Testis (tissue), 3 donors: ENCODE measurements around the gene GFRA4. TPM values are rescaled to one million over a fixed set of nuclear protein-coding genes. Genes with fewer than 3 reads are reported as not detected.

Experiments used
- DNase-seq: peaks from one replicate; pipeline ENCODE4 v3.0.0-alpha.2; 2019
- H3K27ac ChIP-seq, 2 donors: fragments of 200-600 bp; sonication (generic); one replicate each; pipeline ENCODE4 v1.5.1; 2019
- H3K27me3 ChIP-seq: fragments of 200-600 bp; sonication (generic); one replicate; pipeline ENCODE4 v1.5.1; 2019
- H3K36me3 ChIP-seq: fragments of 200-600 bp; sonication (generic); one replicate; pipeline ENCODE4 v1.5.1; 2017; ENCODE audit warnings: low read depth; ENCODE audit errors: missing control alignments
- H3K4me1 ChIP-seq: fragments of 200-600 bp; sonication (generic); one replicate; pipeline ENCODE4 v1.5.1; 2019
- H3K4me3 ChIP-seq, 2 donors: fragments of 200-600 bp; sonication (generic); one replicate each; pipeline ENCODE4 v1.5.1; 2017 to 2019
- H3K9me3 ChIP-seq: fragments of 200-600 bp; sonication (generic); one replicate; pipeline ENCODE4 v1.5.1; 2017
- POLR2A ChIP-seq: fragments of 450-650 bp; IDR thresholded peaks from one replicate; pipeline ENCODE4 v1.6.1; 2017; ENCODE audit warnings: antibody characterized with exemption, mild to moderate bottlenecking, moderate library complexity
- WGBS, 2 donors: methylation state at CpG; one replicate each; pipeline ENCODE4 v1.1.5; 2018; 5-methylcytosine and 5-hydroxymethylcytosine counted together
- intact Hi-C: fragments of 100-400 bp; cut with DNase I; formaldehyde crosslinking; loops from one replicate; pipeline ENCODE4 v1.15.1; 2023; ENCODE audit warnings: low total_unique reads
- polyA plus RNA-seq: library from polyadenylated mRNA; stranded (reverse); fragments of 350-450 nt; fragmentation: Illumina TruSeq; extraction: RNeasy Lipid Tissue Mini Kit (QIAGEN cat#74804); gene quantifications from one replicate; pipeline ENCODE4 v1.2.3, GENCODE V29; 2014; ENCODE audit warnings: low read depth, low replicate concordance; ENCODE audit not compliant: insufficient read depth
- total RNA-seq, 2 donors: library from RNA; depleted of rRNA; stranded (reverse); fragments of >200 nt; gene quantifications; one replicate each; pipeline ENCODE4 v1.2.3, GENCODE V29; 2016
- TF ChIP-seq, protein P1 (sequence below), 3 experiments: fragments of 450-650 bp in 2 of 3; fragments of 200-600 bp in 1 of 3; sonication (generic) in 1 of 3; IDR thresholded peaks; one replicate each; pipeline ENCODE4 v1.5.1; 2016 to 2019; ENCODE audit warnings: antibody characterized with exemption in 3 of 3, mild to moderate bottlenecking in 2 of 3, moderate library complexity in 1 of 3

GFRA4 gene
- total and polyA plus RNA-seq, 3 donors from 2014 or later = 0.31 to 0.74 (median 0.51) TPM

DNA sequence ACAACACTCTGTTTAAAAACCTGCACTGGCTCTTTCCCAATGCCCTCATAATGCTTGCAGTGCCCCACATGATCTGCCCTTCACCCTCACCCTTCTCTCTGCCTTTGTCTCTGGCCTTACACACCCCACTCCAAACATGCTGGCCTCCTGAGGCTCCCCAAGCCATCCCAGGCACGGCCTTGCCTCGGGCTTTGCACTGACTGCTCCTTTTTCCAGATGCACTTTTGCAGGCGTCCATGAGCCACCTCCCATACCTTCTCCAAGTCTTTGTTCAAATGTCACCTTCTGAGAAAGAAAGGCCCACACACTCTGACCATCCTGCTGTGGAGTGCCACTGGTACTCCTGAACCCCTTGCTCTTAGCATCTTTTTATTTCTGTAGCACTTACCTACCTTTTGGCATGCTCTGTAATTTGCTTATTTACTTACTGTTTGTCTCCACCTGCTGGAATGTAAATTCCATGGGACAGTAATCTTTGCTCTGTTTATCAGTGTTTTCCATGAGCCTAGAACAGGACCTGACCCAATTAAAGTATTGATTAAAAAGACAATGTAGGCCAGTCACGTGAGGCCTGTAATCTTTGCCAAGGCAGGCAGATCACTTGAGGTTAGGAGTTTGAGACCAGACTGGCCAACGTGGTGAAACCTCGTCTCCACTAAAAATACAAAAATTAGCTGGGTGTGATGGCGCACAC, 30.7 kb downstream of the GFRA4 start:
- Histone ChIP-seq H3K4me3 (no peak overlapping the region), H3K4me1 (no peaks in the 10 kb centered on the region), H3K9me3 (no peaks in the 10 kb centered on the region), H3K27ac (no peak overlapping the region), H3K36me3 (no peaks in the 10 kb centered on the region), H3K27me3 (no peaks in the 10 kb centered on the region)
- no peak for DNase-seq
- TF ChIP-seq, protein P1, sequence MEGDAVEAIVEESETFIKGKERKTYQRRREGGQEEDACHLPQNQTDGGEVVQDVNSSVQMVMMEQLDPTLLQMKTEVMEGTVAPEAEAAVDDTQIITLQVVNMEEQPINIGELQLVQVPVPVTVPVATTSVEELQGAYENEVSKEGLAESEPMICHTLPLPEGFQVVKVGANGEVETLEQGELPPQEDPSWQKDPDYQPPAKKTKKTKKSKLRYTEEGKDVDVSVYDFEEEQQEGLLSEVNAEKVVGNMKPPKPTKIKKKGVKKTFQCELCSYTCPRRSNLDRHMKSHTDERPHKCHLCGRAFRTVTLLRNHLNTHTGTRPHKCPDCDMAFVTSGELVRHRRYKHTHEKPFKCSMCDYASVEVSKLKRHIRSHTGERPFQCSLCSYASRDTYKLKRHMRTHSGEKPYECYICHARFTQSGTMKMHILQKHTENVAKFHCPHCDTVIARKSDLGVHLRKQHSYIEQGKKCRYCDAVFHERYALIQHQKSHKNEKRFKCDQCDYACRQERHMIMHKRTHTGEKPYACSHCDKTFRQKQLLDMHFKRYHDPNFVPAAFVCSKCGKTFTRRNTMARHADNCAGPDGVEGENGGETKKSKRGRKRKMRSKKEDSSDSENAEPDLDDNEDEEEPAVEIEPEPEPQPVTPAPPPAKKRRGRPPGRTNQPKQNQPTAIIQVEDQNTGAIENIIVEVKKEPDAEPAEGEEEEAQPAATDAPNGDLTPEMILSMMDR (IDR thresholded peaks at IDR 0.05) = no peak
- TF ChIP-seq POLR2A = no peak
- 87 to 88% methylated on average over 7 of the region's 7 CpGs for WGBS, 2 donors
- intact Hi-C loops = no loop called here

DNA sequence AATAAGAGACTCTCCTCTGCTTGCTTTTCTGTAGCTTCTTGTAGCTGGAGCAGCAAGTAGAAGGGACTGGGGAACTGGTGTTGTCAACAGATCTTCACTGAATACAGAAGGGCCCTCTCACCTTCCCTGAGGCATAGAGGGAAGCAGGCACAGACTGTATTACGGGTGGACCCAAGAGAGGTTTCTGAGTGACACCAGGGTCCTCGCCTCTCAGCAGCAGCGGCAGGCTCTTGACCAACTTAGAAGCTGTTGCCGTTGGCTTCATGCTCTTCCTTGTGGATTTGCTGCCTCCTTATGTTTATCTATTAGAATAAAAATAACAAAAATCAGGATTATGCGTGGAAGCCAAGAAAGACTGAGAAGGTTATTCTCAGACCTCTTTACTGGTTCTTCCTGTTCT, 31.7 kb downstream of the GFRA4 start:
- Histone ChIP-seq H3K36me3 (no peaks in the 10 kb centered on the region), H3K4me1 (no peaks in the 10 kb centered on the region), H3K9me3 (no peaks in the 10 kb centered on the region), H3K27me3 (no peaks in the 10 kb centered on the region), H3K4me3 (no peak overlapping the region), H3K27ac (no peak overlapping the region)
- TF ChIP-seq POLR2A = no peak
- TF ChIP-seq, protein P1 (IDR thresholded peaks at IDR 0.05) = no peak
- DNase-seq = no peak
- intact Hi-C loops = no loop called here
- WGBS, 2 donors = 74 to 87% methylated on average over 5 of the region's 5 CpGs

DNA sequence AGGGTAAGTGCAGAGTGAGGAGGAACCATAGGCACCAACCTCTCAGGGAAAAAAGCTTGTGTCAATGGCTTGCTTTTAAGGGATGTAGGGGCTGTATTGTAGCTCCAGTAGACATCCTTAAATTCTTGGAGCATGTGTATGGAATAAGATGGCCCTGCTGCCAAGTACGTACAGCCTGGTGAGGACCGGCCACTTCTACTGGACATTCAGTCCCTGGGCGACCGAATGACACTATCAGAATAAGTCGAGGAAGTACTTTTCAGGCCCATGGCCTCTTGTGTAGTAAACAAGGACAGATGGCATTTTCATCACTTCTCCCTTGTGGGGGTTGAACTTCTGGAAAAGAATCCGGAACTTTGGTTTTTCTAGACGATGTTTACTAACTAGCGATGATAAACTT, 32.8 kb downstream of the GFRA4 start:
- Histone ChIP-seq H3K9me3 (no peaks in the 10 kb centered on the region), H3K27ac (no peak overlapping the region), H3K36me3 (no peaks in the 10 kb centered on the region), H3K4me3 (no peak overlapping the region), H3K4me1 (no peaks in the 10 kb centered on the region), H3K27me3 (no peaks in the 10 kb centered on the region)
- WGBS, 2 donors = 93 to 94% methylated on average over 7 to 8 of the region's 8 CpGs
- TF ChIP-seq, protein P1 (IDR thresholded peaks at IDR 0.05) = no peak
- TF ChIP-seq POLR2A = no peak
- no peak for DNase-seq
- intact Hi-C loops = no loop called here

DNA sequence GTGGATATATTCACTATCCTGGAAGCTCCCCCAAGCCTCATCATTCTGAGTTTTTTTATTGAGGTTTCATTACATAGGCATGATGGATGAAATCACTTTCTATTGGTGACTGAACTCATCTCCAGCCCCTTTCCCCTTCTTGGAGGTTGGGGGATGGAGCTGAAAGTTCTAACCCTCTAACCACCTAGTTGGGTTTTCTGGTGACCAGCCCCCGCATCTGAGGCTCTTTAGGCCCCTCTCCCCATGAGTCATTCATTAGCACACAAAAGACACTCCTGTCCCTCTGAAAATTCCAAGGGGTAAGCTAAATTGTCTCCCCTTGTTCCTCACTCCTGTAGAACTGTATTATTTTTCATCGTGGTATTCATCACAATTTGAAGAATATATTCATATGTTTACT, 33.3 kb downstream of the GFRA4 start:
- intact Hi-C loops = no loop called here
- H3K4me3 ChIP-seq = no peak overlapping the region
- DNase-seq = no peak
- no peaks in the 10 kb centered on the region for H3K36me3 ChIP-seq
- no peaks in the 10 kb centered on the region for H3K27me3 ChIP-seq
- no peak for TF ChIP-seq POLR2A
- TF ChIP-seq, protein P1 (IDR thresholded peaks at IDR 0.05) = no peak
- H3K9me3 ChIP-seq = no peaks in the 10 kb centered on the region
- no peaks in the 10 kb centered on the region for H3K4me1 ChIP-seq
- WGBS, 2 donors = 80 to 85% methylated on average over 2 of the region's 2 CpGs
- no peak overlapping the region for H3K27ac ChIP-seq
